Measurements from ENCODE around the gene INSR. TPM values are rescaled to one million over a fixed set of nuclear protein-coding genes. Genes with fewer than 3 reads are reported as not detected.
"Not testable (repeated sequence)": the region's sequence is repeated elsewhere in the genome, so short reads cannot be mapped to it uniquely, and the experiment has no call there.

INSR gene
- total RNA-seq, 4 donors from 2014 or later, result 46.0 to 97.6 (median 68.3) TPM

DNA sequence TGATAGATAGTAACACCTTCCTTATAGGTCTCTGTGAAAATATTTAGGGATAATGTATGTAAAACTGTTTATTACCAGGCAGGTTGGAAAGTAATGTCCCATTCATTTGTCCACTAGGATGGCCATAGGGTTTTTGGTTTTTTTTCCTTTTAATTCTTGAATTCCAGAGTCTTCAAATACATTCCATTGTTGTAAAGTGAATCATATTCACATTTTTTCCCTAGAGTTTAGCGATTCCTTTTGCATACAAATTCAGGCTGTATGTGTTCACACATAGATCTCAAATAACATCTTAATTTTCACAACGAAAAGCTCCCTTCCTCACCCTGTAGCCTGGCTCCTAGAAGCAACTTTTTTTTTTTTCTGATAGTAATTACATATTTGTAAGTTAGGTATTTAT is 226.5 kb downstream of the INSR start:
- Histone ChIP-seq H3K27ac (no peak overlapping the region), H3K4me3 (no peak overlapping the region), H3K36me3 (no peaks in the 10 kb centered on the region), H3K9me3 (no peaks in the 10 kb centered on the region), H3K27me3 (no peaks in the 10 kb centered on the region), H3K4me1 (no peaks in the 10 kb centered on the region)
- TF ChIP-seq, protein P1, sequence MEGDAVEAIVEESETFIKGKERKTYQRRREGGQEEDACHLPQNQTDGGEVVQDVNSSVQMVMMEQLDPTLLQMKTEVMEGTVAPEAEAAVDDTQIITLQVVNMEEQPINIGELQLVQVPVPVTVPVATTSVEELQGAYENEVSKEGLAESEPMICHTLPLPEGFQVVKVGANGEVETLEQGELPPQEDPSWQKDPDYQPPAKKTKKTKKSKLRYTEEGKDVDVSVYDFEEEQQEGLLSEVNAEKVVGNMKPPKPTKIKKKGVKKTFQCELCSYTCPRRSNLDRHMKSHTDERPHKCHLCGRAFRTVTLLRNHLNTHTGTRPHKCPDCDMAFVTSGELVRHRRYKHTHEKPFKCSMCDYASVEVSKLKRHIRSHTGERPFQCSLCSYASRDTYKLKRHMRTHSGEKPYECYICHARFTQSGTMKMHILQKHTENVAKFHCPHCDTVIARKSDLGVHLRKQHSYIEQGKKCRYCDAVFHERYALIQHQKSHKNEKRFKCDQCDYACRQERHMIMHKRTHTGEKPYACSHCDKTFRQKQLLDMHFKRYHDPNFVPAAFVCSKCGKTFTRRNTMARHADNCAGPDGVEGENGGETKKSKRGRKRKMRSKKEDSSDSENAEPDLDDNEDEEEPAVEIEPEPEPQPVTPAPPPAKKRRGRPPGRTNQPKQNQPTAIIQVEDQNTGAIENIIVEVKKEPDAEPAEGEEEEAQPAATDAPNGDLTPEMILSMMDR (IDR thresholded peaks at IDR 0.05), result no peak
- no peak for TF ChIP-seq POLR2A (IDR thresholded peaks at IDR 0.05)
- intact Hi-C loops (cut with DNase I; ENCODE audit: low total_unique reads), result no loop called here
- DNase-seq, result no peak

DNA sequence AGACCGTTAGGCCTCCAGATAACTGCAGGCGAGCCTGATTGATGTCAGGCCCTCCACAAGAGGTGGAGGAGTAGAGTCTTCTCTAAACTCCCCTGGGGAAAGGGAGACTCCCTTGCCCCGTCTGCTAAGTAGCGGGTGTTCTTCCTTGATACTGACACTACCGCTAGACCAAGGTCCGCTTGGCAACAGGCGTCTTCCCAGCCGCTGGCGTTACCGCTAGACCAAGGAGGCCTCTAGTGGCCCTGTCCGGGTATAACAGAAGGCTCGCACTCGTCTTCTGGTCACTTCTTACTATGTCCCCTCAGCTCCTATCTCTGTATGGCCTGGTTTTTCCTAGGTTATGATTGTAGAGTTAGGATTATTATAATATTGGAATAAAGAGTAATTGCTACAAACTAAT is 227.1 kb downstream of the INSR start:
- H3K27me3 ChIP-seq; H3K36me3 ChIP-seq; H3K4me3 ChIP-seq; intact Hi-C loops (cut with DNase I; ENCODE audit: low total_unique reads); H3K27ac ChIP-seq; H3K9me3 ChIP-seq; H3K4me1 ChIP-seq; DNase-seq: not testable (repeated sequence)

DNA sequence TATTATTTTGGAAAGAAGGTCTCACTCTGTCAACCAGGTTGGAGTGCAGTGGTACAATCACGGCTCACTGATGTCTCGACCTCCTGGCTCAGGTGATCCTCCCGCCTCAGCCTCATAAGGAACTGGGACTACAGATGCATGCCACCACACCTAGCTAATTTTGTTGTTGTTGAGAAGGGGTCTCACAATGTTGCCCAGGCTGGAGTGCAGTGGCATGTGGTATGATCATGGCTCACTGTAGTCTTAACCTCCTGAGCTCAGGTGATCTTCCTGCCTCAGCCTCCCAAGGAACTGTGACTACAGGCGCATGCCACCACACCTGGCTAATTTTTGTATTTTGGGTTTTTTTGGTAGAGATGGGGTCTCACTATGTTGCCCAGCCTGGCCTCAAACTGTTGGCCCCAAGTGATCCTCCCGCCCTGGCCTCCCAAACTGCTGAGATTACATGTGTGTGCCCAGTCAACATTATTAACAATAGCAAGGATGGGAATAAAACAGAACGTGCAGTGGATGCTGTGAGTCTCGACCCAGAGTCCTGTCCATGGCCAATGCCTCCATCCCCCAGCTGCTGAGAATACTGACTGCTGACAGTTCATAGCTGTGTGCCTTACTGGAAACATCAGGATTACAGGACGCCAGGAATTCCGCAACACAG is 230.3 kb downstream of the INSR start:
- Histone ChIP-seq H3K36me3 (no peaks in the 10 kb centered on the region), H3K4me3 (no peak overlapping the region), H3K27ac (no peak overlapping the region), H3K4me1 (no peaks in the 10 kb centered on the region), H3K9me3 (no peaks in the 10 kb centered on the region), H3K27me3 (no peaks in the 10 kb centered on the region)
- DNase-seq, result no peak
- no peak for TF ChIP-seq POLR2A (IDR thresholded peaks at IDR 0.05)
- TF ChIP-seq, protein P1 (IDR thresholded peaks at IDR 0.05), result no peak
- intact Hi-C loops (cut with DNase I; ENCODE audit: low total_unique reads), result no loop called here

DNA sequence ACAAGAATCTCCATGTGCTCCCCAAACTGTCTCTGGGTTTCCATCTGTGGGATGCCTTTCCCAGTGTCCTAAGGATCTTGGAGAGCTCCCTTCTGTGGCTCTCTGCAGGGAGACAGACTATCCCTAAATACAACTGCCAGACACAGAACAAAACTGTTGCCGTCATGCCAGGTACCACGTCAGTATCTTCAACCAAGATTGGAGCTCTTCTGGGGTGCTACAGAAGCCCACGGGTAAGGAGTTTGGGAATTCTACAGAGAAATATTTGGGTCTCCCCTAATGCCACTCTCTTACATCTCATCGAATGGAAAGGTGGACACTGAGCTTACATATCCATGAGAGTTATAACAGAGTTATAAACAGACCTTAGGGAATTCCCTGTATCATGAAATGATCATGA is 230.9 kb downstream of the INSR start:
- Histone ChIP-seq H3K36me3 (no peaks in the 10 kb centered on the region), H3K9me3 (no peaks in the 10 kb centered on the region), H3K27ac (no peak overlapping the region), H3K27me3 (no peaks in the 10 kb centered on the region), H3K4me3 (no peak overlapping the region), H3K4me1 (no peaks in the 10 kb centered on the region)
- DNase-seq, result no peak
- intact Hi-C loops (cut with DNase I; ENCODE audit: low total_unique reads), result no loop called here
- TF ChIP-seq, protein P1 (IDR thresholded peaks at IDR 0.05), result no peak
- TF ChIP-seq POLR2A (IDR thresholded peaks at IDR 0.05), result no peak

Other genes starting within 250 kb of the INSR start
- gene MBD3L2, start 245.1 kb downstream of the INSR start, total RNA-seq, result not detected
- not detected for gene MBD3L3, start 235.7 kb downstream of the INSR start, total RNA-seq
- 10 to 100 TPM in 3 of 4 donors, 1 to 10 TPM in 1; 7.6 to 34.9 (median 15.7) TPM for gene ZNF557, start 224.7 kb downstream of the INSR start, total RNA-seq
- 10 to 100 TPM in 2 of 4 donors, 1 to 10 TPM in 2; 2.6 to 36.4 (median 18.5) TPM for gene ARHGEF18, start 54.5 kb upstream of the INSR start, total RNA-seq
- gene PEX11G, start 194.6 kb upstream of the INSR start, total RNA-seq, result 1 to 10 TPM in 2 of 4 donors, not detected in 2; 2.1 to 3.0 TPM
- 10 to 100 TPM; 19.1 to 69.1 (median 33.8) TPM for gene ZNF358, start 221.7 kb upstream of the INSR start, total RNA-seq
- gene MCOLN1, start 228.2 kb upstream of the INSR start, total RNA-seq, result 10 to 100 TPM in 1 of 4 donors, 1 to 10 TPM in 3; 5.6 to 24.7 (median 8.0) TPM
- gene PNPLA6, start 241.3 kb upstream of the INSR start, total RNA-seq, result 100 to 1,000 TPM in 1 of 4 donors, 10 to 100 TPM in 3; 26.4 to 113 (median 40.4) TPM